HG03097 (cell line): Measurements from ENCODE around the gene TCTN3.
"Not testable (repeated sequence)": the region's sequence is repeated elsewhere in the genome, so short reads cannot be mapped to it uniquely, and the experiment has no call there.

Source experiments
- ATAC-seq: cut with Tn5 transposase; IDR thresholded peaks from one replicate; pipeline ENCODE4 v1.9.1; 2021; ENCODE audit not compliant: unreplicated experiment, low FRiP score

TCTN3 gene

GRCh38 chr10:95637911-95638310 is 55.8 kb downstream of the TCTN3 start:
- no peak for ATAC-seq

- ATAC-seq = no peak
Observed at GRCh38 chr10:95637140-95637539, 56.6 kb downstream of the TCTN3 start.

GRCh38 chr10:95635319-95635733 is 58.4 kb downstream of the TCTN3 start:
- no peak for ATAC-seq

- no peak for ATAC-seq
Observed at GRCh38 chr10:95628786-95629185, 64.9 kb downstream of the TCTN3 start.

- no peak for ATAC-seq
Observed at GRCh38 chr10:95626500-95626899, 67.2 kb downstream of the TCTN3 start.

GRCh38 chr10:95620415-95620814 is 73.3 kb downstream of the TCTN3 start:
- not testable (repeated sequence) for ATAC-seq

GRCh38 chr10:95618101-95618500 is 75.6 kb downstream of the TCTN3 start:
- ATAC-seq = no peak

GRCh38 chr10:95616446-95616845 is 77.3 kb downstream of the TCTN3 start:
- ATAC-seq = no peak
